ENCODE measurements around the gene HOOK2. TPM values are rescaled to one million over a fixed set of nuclear protein-coding genes. Genes with fewer than 3 reads are reported as not detected.

Gene HOOK2
- total and polyA plus RNA-seq, 9 of the 15 experiments (the other 6 are each of a cell fraction or from before 2014, with no cell fraction given), result 1.3 to 17.2 (median 9.9) TPM

GRCh38 chr19:12788682-12789097 lies 13.3 kb upstream of the HOOK2 start (continued):
- TF ChIP-seq PRDM10 (IDR thresholded peaks at IDR 0.05; ENCODE audit: partially characterized antibody) (peak; percentile 52), ZSCAN29 (IDR thresholded peaks at IDR 0.05) (no peak), C11orf30 (IDR thresholded peaks at IDR 0.05; ENCODE audit: low read depth) (no peak), MYNN (IDR thresholded peaks at IDR 0.05) (peak; percentile 68; the same call in 1 of the 2 replicates), MYNN (CRISPR knock-in tag; IDR thresholded peaks at IDR 0.05) (no peak), CEBPB (tag; IDR thresholded peaks at IDR 0.05) (no peak), KLF13 (tag; IDR thresholded peaks at IDR 0.05; ENCODE audit: borderline replicate concordance, low read depth) (no peak), SMARCA4 (IDR thresholded peaks at IDR 0.05) (peak; percentile 41; the same call in 1 of the 2 replicates), POLR2AphosphoS5 (IDR thresholded peaks at IDR 0.05; ENCODE audit: control insufficient read depth, insufficient read depth, low read depth, low read length) (0 out of 2 replicates have a peak, but pooled peaks have one; percentile 44), CBFA2T3 (IDR thresholded peaks at IDR 0.05) (peak; percentile 72), POLR2A (conservative IDR thresholded peaks at IDR 0.05) (no peak), RBBP5 (IDR thresholded peaks at IDR 0.05; ENCODE audit: borderline replicate concordance, insufficient read depth, low read length, poor library complexity, severe bottlenecking) (peak; percentile 46), THRA (IDR thresholded peaks at IDR 0.05) (no peak), SIN3A (IDR thresholded peaks at IDR 0.05; ENCODE audit: borderline replicate concordance in 2 of 2, control insufficient read depth in 1 of 2, low read depth in 2 of 2, low read length in 2 of 2) (no peak), DLX4 (CRISPR knock-in tag; IDR thresholded peaks at IDR 0.05) (no peak), HDAC6 (IDR thresholded peaks at IDR 0.05; ENCODE audit: low read depth, low read length) (no peak), NR2C1 (IDR thresholded peaks at IDR 0.05) (no peak), NR2C1 (tag; IDR thresholded peaks at IDR 0.05) (0 out of 2 replicates have a peak, but pooled peaks have one; percentile 10), GATAD2A (IDR thresholded peaks at IDR 0.05) (peak; percentile 86), MNT (conservative IDR thresholded peaks at IDR 0.05) (no peak), MBD2 (IDR thresholded peaks at IDR 0.05; ENCODE audit: borderline replicate concordance, low read depth) (peak; percentile 40; the same call in 1 of the 2 replicates), KLF16 (IDR thresholded peaks at IDR 0.05) (no peak), TGIF2 (CRISPR knock-in tag; IDR thresholded peaks at IDR 0.05) (no peak), MAZ (CRISPR knock-in tag; conservative IDR thresholded peaks at IDR 0.05 in 1 of 2, IDR thresholded peaks at IDR 0.05 in 1 of 2) (peak in 1 of 2 experiments; percentile 45; a peak in 2 of 4 replicates)
